Breast epithelium (tissue), 4 donors: ENCODE results near the gene TNS3. TPM values are rescaled to one million over a fixed set of nuclear protein-coding genes. Genes with fewer than 3 reads are reported as not detected.

Source experiments
- DNase-seq, 2 donors: peaks; one replicate each; pipeline ENCODE4 v3.0.0-alpha.2; 2019; ENCODE audit warnings: low spot score in 2 of 2
- H3K27ac ChIP-seq, 2 donors: fragments of 200-600 bp; sonication (generic) in 1 of 2; one replicate each; pipeline ENCODE4 v1.5.1; 2016 to 2019; ENCODE audit warnings: mild to moderate bottlenecking in 1 of 2
- H3K27me3 ChIP-seq, 2 donors: fragments of 200-600 bp; sonication (generic) in 1 of 2; one replicate each; pipeline versions ENCODE4 v1.5.1 to v1.6.0; 2017 to 2019; ENCODE audit warnings: control low read depth in 1 of 2, mild to moderate bottlenecking in 1 of 2
- H3K36me3 ChIP-seq: fragments of 200-600 bp; one replicate; pipeline ENCODE4 v1.5.1; 2019
- H3K4me1 ChIP-seq, 2 donors: fragments of 200-600 bp; sonication (generic); one replicate each; pipeline ENCODE4 v1.5.1; 2016 to 2019; ENCODE audit warnings: control low read depth in 1 of 2
- H3K4me3 ChIP-seq, 3 donors: fragments of 200-600 bp; sonication (generic); 1 replicate in 2 of 3; 2 replicates in 1 of 3; pipeline ENCODE4 v1.5.1; 2016 to 2019; ENCODE audit warnings: mild to moderate bottlenecking in 3 of 3, moderate library complexity in 2 of 3
- H3K9me3 ChIP-seq, 2 donors: fragments of 200-600 bp; sonication (generic) in 1 of 2; one replicate each; pipeline ENCODE4 v1.5.1; 2016 to 2019; ENCODE audit warnings: control low read depth in 1 of 2
- POLR2A ChIP-seq: fragments of 450-650 bp; IDR thresholded peaks from one replicate; pipeline ENCODE4 v1.6.1; 2016; ENCODE audit warnings: antibody characterized with exemption, mild to moderate bottlenecking, moderate library complexity
- POLR2AphosphoS5 ChIP-seq, 3 donors: sonication (generic); formaldehyde crosslinking; IDR thresholded peaks; one replicate each; pipeline ENCODE4 v1.6.1; 2017; ENCODE audit warnings: antibody characterized with exemption in 3 of 3
- intact Hi-C: fragments of 100-400 bp; cut with DNase I; formaldehyde crosslinking; loops from one replicate; pipeline ENCODE4 v1.15.1; 2023; ENCODE audit warnings: low total_unique reads
- total RNA-seq, 3 donors: library from RNA; depleted of rRNA; stranded (reverse); fragments of >200 nt; gene quantifications; one replicate each; pipeline ENCODE4 v1.1.0, GENCODE V29; 2016
- TF ChIP-seq, protein P1 (sequence below), 3 donors: fragments of 450-650 bp; IDR thresholded peaks; one replicate each; pipeline ENCODE4 v1.5.1; 2016 to 2017; ENCODE audit warnings: antibody characterized with exemption in 3 of 3, mild to moderate bottlenecking in 3 of 3, moderate library complexity in 3 of 3

TNS3 gene
- total RNA-seq, 3 donors from 2014 or later: 41.0 to 78.1 (median 56.2) TPM

DNA sequence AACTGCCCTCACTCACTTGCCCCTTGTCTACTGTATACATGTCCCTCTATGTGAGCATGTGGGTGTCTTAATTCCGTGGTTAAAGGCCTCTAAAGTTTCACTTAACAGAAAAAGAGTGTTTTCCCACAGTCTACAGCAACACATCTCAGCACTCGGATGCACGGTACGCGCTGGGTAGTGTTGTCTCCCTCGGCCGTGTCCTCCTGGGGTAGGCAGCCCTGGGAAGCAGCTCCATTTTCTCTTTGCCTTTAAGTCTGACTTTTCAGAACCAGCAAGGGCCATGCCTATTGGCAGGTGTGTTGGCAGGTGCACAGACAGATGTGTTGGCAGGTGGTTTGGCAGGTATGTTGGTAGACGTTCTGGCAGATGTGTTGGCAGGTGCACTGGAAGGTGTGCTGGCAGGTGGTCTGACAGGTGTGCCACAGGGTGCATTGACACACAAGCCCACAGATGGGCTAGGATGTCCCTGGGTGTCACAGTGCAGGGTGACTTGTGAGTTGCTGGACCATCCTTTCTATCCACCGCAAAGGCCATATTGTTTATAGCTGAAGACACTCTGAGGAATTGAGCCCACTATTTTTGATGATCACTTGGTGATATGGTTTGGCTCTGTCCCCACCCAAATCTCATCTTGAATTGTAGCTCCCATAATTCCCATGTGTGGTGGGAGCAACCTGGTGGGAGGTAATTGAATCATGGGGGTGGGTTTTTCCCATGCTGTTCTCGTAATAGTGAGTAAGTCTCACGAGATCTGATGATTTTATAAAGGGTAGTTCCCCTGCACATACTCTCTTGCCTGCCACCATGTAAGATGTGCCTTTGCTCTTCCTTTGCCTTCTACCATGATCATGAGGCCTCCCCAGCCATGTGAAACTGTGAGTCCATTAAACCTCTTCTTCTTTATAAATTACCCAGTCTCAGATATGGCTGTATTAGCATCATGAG is 296.9 kb downstream of the TNS3 start:
- Histone ChIP-seq H3K4me1 (no peaks in the 10 kb centered on the region), H3K36me3 (no peaks in the 10 kb centered on the region), H3K27ac (peak overlapping the region in 1 of 2 donors; percentile 7), H3K27me3 (no peaks in the 10 kb centered on the region), H3K9me3 (no peaks in the 10 kb centered on the region), H3K4me3 (no peak overlapping the region)
- no peak for DNase-seq
- no peak for TF ChIP-seq POLR2A
- TF ChIP-seq, protein P1, sequence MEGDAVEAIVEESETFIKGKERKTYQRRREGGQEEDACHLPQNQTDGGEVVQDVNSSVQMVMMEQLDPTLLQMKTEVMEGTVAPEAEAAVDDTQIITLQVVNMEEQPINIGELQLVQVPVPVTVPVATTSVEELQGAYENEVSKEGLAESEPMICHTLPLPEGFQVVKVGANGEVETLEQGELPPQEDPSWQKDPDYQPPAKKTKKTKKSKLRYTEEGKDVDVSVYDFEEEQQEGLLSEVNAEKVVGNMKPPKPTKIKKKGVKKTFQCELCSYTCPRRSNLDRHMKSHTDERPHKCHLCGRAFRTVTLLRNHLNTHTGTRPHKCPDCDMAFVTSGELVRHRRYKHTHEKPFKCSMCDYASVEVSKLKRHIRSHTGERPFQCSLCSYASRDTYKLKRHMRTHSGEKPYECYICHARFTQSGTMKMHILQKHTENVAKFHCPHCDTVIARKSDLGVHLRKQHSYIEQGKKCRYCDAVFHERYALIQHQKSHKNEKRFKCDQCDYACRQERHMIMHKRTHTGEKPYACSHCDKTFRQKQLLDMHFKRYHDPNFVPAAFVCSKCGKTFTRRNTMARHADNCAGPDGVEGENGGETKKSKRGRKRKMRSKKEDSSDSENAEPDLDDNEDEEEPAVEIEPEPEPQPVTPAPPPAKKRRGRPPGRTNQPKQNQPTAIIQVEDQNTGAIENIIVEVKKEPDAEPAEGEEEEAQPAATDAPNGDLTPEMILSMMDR (IDR thresholded peaks at IDR 0.05): no peak
- no peak for TF ChIP-seq POLR2AphosphoS5 (IDR thresholded peaks at IDR 0.05)
- intact Hi-C loops: no loop called here

- Histone ChIP-seq H3K36me3 (no peaks in the 10 kb centered on the region), H3K4me1 (no peaks in the 10 kb centered on the region), H3K27me3 (no peaks in the 10 kb centered on the region), H3K27ac (no peak overlapping the region), H3K9me3 (no peaks in the 10 kb centered on the region), H3K4me3 (no peak overlapping the region)
- no peak for TF ChIP-seq POLR2A
- TF ChIP-seq POLR2AphosphoS5 (IDR thresholded peaks at IDR 0.05): no peak
- DNase-seq: no peak
- intact Hi-C loops: no loop called here
Observed at GRCh38 chr7:47283497-47284131, 298.3 kb downstream of the TNS3 start.

DNA sequence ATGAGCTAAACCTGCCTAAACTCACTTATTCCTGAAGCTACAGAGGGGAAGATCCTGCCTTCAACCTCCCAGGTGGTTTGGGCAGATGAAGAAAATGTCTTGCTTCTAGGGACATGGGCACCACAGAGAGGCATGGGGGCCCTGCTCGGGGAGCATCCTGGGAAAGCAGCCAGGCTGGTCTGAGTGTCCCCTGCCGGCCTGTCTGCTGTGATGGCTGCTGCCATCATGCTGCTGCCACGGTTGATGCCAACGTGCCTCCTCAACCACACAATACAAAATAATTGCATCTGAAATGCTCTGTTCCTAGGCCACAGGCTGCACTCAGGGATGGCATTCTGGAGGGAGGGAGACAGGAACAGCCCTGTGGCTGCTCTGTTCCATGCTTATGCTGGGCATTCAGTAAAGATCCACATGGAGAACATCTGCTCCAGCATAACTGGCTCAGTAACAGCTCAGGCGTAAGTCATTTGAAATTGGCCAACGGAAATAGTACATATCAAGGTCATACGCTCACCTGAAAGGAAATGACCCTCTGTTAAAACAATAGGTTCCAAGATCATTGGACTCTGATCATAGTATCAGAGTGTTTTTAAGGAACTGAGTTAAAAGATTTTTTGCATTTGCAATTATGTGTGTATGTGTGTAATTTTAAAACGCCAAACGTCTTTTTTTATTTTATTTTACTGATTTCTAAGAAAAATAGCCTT is 299.0 kb downstream of the TNS3 start:
- no peaks in the 10 kb centered on the region for H3K4me1 ChIP-seq
- no peaks in the 10 kb centered on the region for H3K27me3 ChIP-seq
- no peak for DNase-seq
- no peak overlapping the region for H3K4me3 ChIP-seq
- TF ChIP-seq, protein P1 (IDR thresholded peaks at IDR 0.05): no peak
- TF ChIP-seq POLR2A (no peak), POLR2AphosphoS5 (IDR thresholded peaks at IDR 0.05) (no peak)
- intact Hi-C loops: no loop called here
- H3K27ac ChIP-seq: no peak overlapping the region
- H3K9me3 ChIP-seq: no peaks in the 10 kb centered on the region
- H3K36me3 ChIP-seq: no peaks in the 10 kb centered on the region

DNA sequence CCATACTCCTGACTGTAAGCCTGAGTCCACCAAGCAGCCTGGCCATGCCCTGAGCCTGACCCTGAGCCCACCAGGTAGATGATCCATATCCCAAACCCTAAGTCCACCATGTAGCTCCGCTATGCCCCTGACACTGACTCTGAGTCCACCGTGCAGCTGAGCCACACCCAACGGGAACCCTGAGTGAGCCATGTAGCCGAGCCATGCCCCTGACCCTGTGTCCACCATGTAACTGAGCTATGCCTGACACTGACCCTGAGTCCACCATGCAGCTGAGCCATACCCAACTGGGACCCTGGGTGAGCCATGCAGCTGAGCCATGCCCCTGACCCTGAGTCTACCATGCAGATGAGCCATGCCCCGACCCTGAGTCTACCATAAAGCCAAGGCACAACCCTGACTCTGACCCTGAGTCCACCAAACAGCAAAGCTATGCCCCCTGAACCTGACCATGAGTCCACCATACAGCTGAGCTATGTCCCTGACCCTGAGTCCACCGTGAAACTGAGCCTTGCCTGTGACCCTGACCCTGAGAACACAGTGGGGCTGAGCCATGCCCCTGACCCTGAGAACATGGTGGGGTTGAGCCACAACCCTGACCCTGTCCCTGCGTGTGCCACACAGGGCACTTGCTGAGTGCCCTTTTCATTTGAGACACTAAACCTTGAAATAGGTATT is 299.8 kb downstream of the TNS3 start:
- no peak overlapping the region for H3K4me3 ChIP-seq
- no peak overlapping the region for H3K27ac ChIP-seq
- H3K27me3 ChIP-seq: no peaks in the 10 kb centered on the region
- no peaks in the 10 kb centered on the region for H3K4me1 ChIP-seq
- intact Hi-C loops: no loop called here
- TF ChIP-seq, protein P1 (IDR thresholded peaks at IDR 0.05): no peak
- TF ChIP-seq POLR2A (no peak), POLR2AphosphoS5 (IDR thresholded peaks at IDR 0.05) (no peak)
- DNase-seq: no peak
- H3K9me3 ChIP-seq: no peaks in the 10 kb centered on the region
- H3K36me3 ChIP-seq: no peaks in the 10 kb centered on the region

- Histone ChIP-seq H3K9me3 (no peaks in the 10 kb centered on the region), H3K36me3 (no peaks in the 10 kb centered on the region), H3K4me1 (no peaks in the 10 kb centered on the region), H3K4me3 (no peak overlapping the region), H3K27ac (no peak overlapping the region), H3K27me3 (no peaks in the 10 kb centered on the region)
- TF ChIP-seq, protein P1 (IDR thresholded peaks at IDR 0.05): no peak
- TF ChIP-seq POLR2AphosphoS5 (IDR thresholded peaks at IDR 0.05): no peak
- DNase-seq: no peak
- intact Hi-C loops: no loop called here
Observed at GRCh38 chr7:47281161-47281560, 300.8 kb downstream of the TNS3 start.
